Smooth muscle cell of the brain vasculature (primary cell): Measurements from ENCODE around the gene VSNL1.

Experiments
- DNase-seq: peaks from one replicate; pipeline ENCODE4 v3.0.0-alpha.2; 2012; ENCODE audit warnings: low read depth, low spot score

Gene VSNL1

DNA sequence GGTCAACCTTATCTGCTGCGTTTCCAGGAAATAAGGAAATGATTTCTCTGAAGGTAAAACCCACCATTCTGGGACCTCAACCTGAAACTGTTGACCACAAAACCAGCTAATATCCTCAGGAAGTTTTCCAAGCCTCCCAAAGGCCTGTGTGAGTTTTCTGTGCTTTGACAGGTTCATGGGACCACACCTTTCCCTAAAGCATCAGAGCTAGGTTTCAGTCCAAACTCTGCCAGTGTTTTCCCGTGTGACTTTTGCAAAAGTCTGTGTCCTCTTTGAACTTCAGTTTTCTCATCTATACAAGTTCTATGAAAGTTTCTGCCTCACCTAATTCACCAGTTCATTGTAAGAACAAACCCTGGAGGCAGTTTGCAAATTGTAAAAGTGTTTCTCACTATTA is 39.8 kb downstream of the VSNL1 start:
- no peak for DNase-seq

DNA sequence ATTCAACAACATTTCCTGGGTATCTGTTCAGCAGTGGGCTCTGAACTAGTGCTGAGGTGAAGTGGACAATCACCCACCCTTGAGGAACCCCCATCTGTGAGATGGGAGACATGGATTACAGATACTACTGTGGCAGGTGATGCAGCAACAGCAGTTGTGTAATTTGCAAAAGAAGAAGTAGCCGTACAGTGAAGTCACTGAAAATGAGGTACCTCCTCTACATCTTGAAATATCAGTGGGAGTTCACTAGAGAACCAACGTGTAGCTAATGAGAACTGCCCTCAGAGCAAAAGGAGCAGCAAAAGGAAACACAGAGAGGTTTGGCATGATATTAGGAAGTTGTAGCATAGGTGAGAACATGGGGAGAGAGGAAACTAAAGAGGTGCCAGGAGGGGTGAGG is 41.3 kb downstream of the VSNL1 start:
- DNase-seq, result no peak

DNA sequence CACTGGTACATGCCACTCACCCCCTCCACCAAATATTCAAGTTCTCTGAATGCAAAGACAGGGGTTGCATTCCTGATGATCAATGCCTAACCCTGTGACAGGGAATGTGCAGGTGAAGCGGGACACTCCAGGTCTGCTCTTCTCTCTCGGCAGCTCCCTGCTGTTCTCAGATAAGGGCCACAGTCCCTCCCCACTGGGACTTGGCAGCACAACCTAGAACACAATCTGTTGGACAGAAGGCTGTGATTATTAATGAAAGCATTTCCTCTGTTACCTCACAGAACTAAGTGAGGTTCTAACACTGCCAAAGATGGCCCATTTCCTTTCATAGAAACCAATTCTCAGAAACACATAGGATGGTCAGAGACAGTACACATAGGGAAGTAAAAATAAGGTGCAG is 42.7 kb downstream of the VSNL1 start:
- DNase-seq, result no peak

DNA sequence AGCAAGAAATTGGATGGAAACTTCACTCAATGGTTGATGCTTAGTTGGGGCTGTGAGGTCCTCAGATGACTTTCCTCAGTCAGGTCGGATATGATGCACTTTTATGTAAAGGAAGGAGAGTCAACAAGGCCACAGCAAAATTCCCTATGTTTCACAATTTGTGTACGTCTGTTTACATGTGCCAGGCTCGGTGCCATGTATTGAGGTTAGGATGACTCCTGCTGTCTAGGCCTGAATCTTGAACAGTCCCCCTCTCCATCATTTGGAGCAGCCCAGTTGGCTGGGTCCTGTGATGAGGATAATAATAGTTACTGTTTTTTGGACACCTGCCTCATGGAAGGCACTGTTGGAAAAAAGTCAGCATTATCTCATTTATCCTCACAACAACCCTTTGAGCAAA is 43.1 kb downstream of the VSNL1 start:
- no peak for DNase-seq

DNA sequence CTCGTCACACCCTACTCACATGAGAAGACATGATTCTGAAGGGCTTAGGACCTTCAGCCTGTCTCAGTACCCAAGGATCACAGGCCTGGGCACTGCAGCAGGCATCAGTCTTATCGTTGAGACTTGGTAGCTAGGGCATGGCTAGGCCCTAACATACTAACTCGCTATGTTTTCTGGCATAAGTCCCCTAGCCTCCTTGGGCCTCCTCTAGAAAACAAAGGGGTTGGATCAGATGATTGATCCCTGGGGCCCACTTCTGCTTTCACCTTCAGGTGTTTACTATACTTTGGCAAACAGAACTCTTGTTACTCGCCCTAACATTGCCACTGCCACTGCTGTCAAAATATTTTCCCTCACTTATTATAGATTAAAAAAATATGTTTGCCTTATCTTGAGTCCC is 44.2 kb downstream of the VSNL1 start:
- no peak for DNase-seq

DNA sequence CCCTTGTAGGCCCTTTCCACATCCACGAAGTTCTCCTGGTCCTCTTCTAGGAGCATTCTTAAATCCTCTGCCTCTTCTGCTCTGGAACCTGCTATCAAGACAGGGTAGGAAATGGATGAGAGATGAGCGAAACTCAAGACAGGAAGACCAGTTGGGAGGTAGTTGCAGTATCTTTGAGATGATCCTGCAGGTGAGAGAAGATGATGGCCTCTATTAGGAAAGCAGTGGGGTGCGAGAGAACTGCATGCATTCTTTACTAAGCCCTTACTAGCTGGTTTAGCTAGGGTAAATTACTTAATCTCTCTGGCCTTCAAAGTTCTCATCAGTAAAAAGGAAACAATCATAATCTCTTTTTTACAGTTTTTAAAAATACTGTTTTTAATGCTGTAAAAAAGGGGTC is 47.0 kb downstream of the VSNL1 start:
- DNase-seq, result no peak

DNA sequence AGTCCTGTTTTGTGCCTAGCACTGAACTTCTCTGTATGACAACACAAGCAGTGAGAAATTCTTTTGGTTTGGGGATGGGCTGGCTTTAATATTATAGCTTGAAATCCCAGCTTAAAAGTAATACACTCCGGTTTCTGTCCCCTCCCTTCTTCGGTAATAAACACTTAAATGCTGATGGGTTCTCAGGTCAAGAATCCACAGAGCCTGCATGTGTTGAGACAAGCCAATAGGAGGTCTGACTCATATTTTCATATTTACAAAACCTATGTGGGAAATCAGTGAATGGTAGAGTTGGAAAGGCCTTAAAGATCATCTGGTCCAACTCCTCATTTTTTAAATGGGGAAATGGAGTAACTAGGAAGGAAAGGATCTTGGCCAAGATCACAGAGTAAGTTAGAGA is 47.5 kb downstream of the VSNL1 start:
- DNase-seq, result no peak

DNA sequence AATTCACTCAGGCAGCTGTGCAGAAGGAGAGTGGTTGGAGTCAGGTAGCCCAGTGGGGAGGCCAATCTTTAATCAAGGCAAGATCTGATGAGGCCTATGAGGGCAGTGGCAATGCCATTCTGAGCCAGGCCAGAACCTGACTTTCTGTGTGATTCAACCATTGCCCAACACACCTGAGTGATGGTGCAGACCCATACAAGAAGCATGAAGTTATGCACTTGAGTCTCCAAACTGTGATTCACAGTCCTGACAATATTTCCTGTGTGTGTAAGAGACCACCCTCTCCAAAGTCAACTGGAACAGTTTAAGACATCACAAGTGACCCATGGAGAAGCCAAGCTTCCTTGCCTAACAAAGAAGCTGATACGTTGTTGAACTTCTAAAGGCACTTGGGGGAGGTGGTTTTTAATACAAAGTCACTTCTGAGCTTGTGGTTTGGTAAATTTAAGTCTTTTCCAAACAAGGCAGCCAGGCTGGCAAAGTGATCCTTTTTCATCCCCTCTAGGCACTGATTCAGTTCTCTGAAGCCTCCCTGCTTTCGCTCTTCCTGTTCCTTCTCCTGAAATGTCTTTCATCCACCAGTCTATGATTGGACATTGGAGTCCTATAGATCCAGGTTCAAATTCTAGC is 49.0 kb downstream of the VSNL1 start:
- no peak for DNase-seq

DNA sequence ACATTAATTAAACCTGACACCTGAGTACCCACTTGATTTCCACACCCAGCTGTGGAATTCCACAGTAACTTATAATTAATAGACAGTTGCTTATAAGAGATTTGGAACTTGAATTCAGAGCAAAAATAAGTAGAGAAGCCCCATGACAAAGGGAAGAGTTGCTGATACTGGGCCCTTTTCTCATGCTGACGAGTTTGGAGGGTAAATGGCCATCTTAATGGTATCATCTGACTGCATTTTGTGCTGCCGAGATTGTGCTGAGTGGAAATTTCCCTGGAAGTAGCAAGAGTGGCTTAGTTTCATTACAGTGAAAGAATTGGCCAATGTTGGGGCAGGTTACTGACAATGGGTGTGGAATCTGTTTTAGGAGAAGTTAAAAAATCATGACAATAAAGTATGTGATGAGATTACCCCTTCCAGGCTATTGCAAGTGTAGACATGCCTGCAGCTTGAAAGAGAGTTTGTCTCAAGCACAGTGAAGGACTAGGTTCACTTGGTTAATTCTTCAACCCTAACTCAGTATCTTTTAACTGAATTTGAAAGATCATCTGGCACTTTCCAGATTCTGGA is 49.9 kb downstream of the VSNL1 start:
- DNase-seq, result no peak

DNA sequence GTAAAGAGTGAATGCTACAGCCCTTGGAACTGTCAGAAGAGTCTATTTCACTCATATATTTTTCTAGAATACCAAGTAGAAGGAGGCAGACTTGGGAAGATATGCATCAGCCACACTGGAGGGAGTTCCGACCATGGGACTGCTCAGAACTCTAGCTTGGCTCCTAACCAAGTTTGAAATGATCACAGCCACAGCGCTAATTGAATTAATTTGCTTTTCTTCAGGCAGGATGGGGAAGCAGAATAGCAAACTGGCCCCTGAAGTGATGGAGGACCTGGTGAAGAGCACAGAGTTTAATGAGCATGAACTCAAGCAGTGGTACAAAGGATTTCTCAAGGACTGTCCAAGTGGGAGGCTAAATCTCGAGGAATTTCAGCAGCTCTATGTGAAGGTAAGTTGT is 51.4 kb downstream of the VSNL1 start:
- no peak for DNase-seq

DNA sequence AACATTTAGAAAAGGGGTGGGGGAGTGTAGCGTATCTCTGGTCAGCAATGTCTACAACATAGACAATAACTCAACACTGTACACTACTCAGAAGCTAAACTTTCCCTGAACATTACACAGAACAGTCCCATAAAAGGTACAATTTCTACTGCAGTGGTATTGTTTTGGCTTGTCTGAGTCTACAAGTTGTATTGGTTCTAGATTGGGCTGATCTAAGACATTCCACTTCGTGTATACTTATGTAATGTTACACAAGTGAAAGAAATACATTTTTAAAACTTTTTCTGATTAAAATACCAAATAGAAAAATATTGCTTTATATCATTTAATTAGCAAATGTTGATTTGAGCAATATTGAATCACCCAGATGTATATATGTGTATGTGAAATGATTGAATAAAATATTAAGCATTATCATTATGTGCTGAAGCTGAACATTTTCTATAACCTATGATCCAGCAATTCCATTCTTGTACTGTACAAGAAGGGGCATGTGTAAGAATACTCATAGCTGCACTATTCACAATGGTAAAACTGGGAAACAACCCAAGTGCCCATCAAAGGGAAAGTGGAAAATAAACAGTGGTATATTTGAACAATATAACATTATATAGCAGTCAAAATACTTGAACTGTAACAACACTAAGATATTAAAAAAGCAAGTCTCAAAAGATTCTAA is 52.4 kb downstream of the VSNL1 start:
- DNase-seq, result no peak

DNA sequence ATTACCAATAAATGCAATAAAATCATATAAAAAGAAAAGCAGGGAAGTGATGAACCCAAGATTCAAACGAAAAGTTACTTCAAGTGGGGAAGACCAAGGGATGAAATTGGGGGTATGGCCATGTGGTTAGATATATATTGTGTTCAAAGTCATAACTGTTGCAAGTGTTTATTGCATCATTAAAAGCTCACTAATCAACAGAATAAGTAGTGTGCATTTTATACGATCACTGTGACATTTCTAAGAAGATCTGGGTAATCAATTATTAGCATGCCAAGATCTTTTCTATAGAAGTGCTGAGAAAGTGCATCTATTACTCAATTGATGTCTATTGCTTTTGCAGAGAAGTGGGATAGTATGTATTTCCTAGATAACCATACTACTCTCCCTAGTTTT is 52.9 kb downstream of the VSNL1 start:
- DNase-seq, result no peak

DNA sequence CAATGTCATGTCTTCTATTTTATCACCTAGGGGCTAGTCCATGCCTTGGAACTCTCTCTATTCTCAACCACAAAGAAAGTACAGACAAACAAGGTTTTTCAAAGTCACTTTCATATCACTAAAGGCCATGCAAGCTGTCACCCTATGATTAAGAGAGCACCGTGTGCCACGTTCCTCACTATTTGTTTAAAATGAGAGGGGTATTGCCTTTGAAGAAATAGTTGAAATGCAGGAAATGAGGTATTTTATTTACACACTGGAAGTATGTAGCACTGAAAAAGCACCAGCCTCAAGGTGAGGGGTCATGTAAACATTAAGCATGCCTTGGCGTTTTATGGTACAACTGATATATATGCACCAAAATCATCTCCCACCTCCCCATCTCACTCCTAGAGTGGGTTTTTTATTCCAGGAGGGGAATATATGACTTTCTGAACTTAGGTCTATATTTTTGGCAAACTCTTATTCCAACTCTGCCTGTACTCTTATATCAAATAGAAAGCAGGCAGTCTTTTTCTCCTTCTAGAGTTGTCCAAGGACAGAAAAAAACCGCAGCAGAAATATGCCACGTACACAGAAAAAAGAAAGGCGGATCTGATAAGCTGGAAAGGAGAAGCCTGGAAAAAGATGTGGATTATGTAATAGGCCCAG is 53.5 kb downstream of the VSNL1 start:
- DNase-seq, result no peak

DNA sequence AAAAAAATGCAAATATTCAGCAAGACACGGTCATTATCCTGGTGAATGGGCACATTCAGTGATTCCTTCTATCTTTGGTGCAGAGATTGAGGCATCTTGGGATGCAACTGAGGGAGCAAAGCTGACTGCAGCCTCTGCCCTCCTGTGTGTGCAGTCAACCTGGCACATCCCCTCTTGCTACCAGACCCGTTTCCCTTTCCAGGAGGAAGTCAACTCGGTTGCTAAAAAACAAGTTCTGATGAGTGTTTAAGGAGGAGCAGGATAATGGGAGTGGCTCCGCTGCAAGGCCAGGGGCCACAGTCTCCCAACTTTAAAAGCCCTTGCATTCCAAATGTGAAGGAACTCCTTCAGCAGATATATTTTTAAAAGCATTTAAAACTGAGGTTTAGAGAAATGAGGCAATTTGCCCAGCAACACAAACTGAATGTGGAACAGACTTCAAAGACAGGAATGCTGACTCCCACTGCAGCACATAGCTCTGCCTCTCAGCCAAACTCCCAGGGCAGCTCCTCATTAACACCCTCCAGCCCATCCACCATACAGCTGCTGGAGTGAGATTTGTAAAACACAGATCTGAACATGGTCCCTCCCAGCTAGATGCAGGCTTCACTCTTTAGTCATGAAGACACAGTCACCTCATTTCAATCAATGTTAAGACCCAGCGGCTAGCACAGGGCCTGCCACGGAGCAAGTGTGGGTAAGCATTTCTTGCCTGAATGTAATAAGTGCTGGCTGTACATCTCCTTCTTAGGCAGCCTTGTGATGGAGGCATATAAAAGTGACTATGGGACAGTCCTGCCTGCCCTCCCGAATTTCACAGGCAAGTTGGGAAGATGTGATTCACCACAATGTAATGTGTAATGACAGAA is 54.3 kb downstream of the VSNL1 start:
- no peak for DNase-seq

DNA sequence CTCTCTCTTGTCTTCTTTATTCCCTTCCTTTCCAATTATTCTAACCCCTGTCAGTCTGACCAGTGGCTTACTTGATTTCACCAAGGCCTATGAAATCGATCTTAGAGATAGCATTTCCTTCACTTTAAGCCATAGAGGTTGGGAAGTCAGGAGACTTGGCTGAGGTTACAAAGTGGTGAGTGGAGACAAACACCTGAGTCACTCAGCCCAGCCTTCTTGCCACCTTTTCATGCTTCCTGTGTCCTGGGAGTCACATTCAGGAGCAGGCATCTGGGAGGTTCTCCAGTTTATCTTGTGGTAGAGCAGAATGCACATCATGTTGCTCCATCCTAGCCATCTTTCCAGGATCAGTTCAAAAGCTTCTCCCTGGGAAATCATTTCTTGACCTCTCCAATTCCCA is 59.1 kb downstream of the VSNL1 start:
- DNase-seq, result no peak

DNA sequence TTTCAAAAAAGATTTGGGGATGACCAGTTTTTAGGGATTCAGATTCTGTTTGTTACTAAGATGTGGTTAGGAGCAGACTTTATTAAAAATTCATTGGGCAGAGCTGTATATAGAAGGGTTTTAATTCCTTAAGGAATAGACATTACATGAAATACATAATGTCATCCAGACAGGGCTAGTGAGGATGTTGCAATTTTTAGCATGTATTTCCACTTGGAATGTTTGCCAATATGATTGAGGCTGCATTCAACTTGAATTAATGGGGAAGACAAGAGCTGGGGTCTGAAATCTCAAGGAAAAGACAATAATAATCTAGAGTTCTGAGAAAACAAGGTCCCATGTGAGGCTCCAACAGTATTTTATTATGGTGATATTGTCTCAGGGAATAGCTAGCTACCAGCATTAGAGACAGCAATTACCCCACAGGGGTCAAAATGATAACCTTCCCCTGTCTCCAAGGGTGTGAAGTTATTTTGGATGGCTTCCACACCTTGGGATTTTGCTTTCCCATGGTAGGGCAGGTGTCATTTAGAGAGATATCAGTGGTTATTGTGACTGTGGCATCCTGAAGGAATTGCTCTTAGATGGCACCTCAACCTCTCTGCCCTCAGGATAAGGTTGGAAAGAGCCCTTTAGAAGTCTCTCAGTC is 60.2 kb downstream of the VSNL1 start:
- DNase-seq, result no peak

DNA sequence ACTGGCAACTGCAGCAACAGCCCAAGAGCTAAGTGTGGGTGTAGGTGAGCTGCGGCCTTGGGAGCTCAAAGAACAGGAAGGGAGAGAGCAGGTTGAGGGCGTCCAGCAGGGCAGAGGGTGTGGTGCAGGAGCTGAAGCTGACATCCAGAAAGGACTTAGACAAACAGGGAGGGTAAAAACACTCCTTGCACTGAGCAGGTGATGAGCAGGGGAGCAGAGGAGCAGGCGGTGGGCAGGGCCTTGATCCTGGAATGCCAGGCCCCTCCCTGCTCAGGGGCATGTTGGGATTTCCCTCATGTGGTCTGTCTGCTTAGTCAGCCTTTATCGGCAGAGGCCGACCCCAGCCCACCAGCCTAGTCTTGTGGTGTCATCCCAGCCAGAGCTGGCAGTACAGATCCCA is 63.6 kb downstream of the VSNL1 start:
- DNase-seq, result no peak

DNA sequence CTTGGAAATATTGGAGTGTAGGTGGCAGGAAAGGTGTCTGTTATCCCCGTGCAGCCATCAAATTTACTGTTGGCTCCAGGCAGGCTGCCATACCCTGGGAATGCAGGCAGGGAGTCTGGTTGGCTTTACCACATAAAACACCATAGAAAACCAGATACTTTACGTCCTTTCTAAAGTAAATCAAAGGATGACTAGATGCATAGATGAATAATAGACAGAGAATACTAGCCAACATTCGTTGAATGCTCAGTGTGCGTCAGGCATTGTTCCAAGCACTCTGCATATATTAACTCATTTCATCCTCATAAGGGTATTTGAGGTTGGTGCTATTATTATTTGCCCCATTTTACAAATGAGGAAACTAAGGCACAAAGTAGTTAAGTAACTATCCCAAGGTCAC is 65.2 kb downstream of the VSNL1 start:
- DNase-seq, result no peak

DNA sequence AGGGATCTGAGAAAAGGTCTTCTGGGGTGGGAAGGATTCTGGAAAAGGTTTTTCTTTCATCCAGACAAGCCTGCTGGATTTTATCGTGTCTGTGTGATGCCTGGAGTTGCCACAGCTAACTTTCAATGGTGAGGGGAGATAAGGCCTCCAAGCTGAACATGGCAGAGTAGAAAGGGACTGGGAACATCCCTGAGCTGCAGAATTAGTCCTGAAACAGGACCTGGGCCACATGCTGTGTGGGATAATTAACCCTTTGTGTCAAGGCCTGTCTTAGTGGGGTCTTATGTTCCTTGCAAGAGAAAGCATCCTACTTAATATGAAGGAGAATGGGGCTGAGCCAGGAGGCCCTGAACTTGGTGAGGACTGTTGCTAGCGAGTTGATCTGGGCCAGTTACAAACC is 66.4 kb downstream of the VSNL1 start:
- DNase-seq, result no peak

DNA sequence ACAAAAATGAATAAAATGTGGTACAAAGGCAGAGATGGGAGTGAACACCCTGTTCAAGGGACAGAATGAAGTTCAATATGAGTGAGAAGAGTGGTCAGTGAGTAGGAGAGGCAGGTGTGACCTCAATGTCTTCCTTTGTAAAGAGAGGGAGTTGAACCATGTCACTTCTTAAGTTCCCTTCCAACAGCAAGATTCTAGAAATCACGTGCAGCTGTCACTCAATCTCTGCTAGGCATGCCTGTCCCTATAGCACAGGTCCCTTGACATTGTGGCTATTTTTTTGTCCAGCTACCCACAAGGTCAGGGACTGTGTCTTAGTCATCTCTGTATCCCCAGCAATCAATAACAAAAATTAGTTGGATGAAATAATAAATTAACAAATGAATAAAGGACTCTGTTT is 66.9 kb downstream of the VSNL1 start:
- no peak for DNase-seq

DNA sequence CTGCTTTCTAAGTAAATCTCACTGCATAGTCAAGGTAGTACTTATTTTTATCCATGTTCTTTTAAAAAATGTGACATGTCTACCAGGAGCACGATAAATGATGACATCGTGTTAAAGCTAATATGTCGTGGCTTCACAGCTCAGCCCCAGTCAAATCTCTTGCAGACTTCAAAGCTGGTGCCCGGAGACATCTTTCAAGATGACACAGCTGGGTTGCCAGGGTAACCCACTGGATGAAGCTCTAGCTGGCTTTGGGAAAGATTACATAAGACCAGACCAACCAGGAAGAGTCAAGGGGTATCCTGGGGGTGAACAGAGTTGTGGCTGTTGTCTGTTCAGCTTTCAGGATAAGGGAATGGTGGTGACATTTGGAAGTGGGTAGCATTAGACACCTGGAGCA is 67.8 kb downstream of the VSNL1 start:
- no peak for DNase-seq

DNA sequence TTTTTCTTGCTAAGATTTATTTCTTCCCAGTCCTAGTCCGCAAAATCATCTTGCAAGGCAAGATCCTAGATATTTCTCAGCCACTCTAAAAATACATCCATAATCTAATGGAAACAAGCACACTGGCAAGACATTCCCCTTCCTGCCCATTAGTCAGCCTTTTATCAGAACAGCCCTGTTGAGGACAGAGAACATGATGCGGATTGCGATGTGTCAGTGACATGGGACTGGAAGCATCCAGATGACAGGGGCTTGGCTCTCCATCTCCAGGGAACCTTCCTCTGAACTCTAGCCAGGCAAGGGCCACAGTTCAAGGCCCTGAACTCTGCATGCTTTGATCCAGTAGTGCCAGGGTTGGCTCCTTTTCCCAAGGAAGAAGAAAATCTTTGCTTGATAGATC is 70.0 kb downstream of the VSNL1 start:
- DNase-seq, result no peak
